Measurements from ENCODE around the gene KRT83.
"Not testable (repeated sequence)": the region's sequence is repeated elsewhere in the genome, so short reads cannot be mapped to it uniquely, and the experiment has no call there.

The KRT83 gene

DNA sequence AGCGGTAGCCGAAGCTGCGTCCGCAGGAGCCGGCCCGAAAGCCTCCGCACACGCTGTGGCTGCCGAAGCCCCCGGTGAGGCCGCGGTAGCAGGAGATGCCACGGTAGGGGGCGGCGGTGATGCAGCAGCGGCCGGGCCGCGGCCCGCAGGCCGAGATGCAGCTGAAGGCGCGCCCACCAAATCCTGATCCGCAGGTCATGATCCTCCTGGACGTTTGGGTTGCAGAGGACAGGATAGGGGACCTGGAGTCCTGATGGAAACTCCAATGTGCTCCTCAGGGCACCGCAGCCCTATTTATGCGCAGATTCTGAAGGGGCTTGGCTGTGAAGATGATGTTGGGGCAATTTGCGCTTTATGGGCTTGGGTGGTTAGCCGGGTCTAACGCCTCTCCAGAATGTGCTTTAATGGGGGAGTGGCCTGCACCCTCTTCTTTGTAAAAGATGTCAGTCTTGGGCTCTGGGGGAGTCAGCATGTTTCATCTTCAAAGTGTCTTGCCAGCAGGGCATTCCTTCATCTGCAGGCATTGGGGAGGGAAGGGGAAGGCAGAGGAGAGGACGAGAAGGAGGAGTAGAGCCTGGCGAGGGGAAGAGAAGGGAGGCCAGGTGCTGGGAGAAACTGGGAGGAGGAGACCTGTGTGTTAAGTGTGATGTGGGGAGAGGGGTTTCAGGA is 29.8 kb downstream of the KRT83 start, which contains the start of gene KRT81:
Gene KRT81, minus strand, starts transcription at position 268 of the 669 bp plus-strand sequence. Its CDS starts 69 bp downstream, at position 199.
- TF ChIP-seq, protein P1, sequence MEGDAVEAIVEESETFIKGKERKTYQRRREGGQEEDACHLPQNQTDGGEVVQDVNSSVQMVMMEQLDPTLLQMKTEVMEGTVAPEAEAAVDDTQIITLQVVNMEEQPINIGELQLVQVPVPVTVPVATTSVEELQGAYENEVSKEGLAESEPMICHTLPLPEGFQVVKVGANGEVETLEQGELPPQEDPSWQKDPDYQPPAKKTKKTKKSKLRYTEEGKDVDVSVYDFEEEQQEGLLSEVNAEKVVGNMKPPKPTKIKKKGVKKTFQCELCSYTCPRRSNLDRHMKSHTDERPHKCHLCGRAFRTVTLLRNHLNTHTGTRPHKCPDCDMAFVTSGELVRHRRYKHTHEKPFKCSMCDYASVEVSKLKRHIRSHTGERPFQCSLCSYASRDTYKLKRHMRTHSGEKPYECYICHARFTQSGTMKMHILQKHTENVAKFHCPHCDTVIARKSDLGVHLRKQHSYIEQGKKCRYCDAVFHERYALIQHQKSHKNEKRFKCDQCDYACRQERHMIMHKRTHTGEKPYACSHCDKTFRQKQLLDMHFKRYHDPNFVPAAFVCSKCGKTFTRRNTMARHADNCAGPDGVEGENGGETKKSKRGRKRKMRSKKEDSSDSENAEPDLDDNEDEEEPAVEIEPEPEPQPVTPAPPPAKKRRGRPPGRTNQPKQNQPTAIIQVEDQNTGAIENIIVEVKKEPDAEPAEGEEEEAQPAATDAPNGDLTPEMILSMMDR (IDR thresholded peaks at IDR 0.05; ENCODE audit: insufficient read depth, low read length, poor library complexity, severe bottlenecking) = no peak
- H2AFZ ChIP-seq (ENCODE audit: low read depth, low read length, severe bottlenecking) = no peak within 1 kb of the TSS

DNA sequence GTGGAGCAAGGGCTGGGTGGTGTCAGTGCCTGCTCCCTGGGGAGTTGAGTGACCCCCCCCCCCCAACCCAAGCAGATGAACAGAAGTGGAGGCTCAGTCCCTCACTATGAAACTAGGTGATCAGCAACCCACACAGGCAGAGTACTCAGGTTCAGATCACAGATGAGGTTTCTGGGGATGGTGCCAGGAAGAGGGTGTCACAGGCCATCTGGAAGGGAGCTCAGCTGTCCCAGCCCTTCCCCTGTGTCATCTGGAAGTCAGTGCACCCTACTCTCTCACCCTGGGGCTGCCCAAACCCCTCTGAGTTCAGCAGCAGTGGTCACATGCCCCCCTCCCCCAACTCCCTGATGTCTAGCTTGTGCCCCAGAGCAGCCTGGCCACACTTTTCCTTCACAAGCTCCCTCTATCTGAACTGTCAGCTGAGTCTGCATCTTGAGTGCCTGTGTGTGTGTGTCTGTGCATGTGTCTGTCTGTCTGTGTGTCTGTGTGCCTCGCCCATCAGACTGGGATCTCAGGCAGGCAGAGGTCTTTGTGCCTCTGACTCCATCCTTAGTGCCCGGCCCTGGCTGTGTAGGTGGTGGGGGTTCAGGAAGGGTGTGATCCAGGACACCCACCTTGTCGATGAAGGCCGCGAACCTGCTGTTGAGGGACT is 30.6 kb downstream of the KRT83 start:
- not testable (repeated sequence) for H3K4me2 ChIP-seq (ENCODE audit: low read depth, low read length, poor library complexity, severe bottlenecking); H3F3A ChIP-seq (ENCODE audit: insufficient read depth); H3K27ac ChIP-seq (ENCODE audit: low read depth, low read length); H3K9ac ChIP-seq (ENCODE audit: low read length); H2AFZ ChIP-seq (ENCODE audit: low read depth, low read length, severe bottlenecking); H3K79me2 ChIP-seq (ENCODE audit: insufficient read depth, low read length); H3K27me3 ChIP-seq (ENCODE audit: low read length); H3K9me2 ChIP-seq (replicated peaks; ENCODE audit: insufficient read depth, low read length); H3K9me3 ChIP-seq (ENCODE audit: insufficient read depth, low read length); H3K4me3 ChIP-seq (ENCODE audit: insufficient read depth, low read length, poor library complexity, severe bottlenecking); H3K36me3 ChIP-seq (ENCODE audit: low read length); H4K20me1 ChIP-seq (ENCODE audit: low read depth, low read length)

More for the DNA sequence above, 29.8 kb downstream of the KRT83 start, which contains the start of gene KRT81:
- Histone ChIP-seq H3K4me3 (ENCODE audit: insufficient read depth, low read length, poor library complexity, severe bottlenecking) (no peak within 1 kb of the TSS), H3K79me2 (ENCODE audit: insufficient read depth, low read length) (no peaks in the 10 kb centered on the region), H4K20me1 (ENCODE audit: low read depth, low read length) (no peaks in the 10 kb centered on the region), H3K36me3 (ENCODE audit: low read length) (no peaks in the 10 kb centered on the region), H3F3A (ENCODE audit: insufficient read depth) (no peaks in the 10 kb centered on the region), H3K27me3 (ENCODE audit: low read length) (no peaks in the 10 kb centered on the region), H3K4me2 (ENCODE audit: low read depth, low read length, poor library complexity, severe bottlenecking) (no peak within 1 kb of the TSS), H3K9ac (ENCODE audit: low read length) (no peak within 1 kb of the TSS), H3K9me3 (ENCODE audit: insufficient read depth, low read length) (no peaks in the 10 kb centered on the region), H3K27ac (ENCODE audit: low read depth, low read length) (no peak within 1 kb of the TSS), H3K9me2 (replicated peaks; ENCODE audit: insufficient read depth, low read length) (no peaks in the 10 kb centered on the region)

DNA sequence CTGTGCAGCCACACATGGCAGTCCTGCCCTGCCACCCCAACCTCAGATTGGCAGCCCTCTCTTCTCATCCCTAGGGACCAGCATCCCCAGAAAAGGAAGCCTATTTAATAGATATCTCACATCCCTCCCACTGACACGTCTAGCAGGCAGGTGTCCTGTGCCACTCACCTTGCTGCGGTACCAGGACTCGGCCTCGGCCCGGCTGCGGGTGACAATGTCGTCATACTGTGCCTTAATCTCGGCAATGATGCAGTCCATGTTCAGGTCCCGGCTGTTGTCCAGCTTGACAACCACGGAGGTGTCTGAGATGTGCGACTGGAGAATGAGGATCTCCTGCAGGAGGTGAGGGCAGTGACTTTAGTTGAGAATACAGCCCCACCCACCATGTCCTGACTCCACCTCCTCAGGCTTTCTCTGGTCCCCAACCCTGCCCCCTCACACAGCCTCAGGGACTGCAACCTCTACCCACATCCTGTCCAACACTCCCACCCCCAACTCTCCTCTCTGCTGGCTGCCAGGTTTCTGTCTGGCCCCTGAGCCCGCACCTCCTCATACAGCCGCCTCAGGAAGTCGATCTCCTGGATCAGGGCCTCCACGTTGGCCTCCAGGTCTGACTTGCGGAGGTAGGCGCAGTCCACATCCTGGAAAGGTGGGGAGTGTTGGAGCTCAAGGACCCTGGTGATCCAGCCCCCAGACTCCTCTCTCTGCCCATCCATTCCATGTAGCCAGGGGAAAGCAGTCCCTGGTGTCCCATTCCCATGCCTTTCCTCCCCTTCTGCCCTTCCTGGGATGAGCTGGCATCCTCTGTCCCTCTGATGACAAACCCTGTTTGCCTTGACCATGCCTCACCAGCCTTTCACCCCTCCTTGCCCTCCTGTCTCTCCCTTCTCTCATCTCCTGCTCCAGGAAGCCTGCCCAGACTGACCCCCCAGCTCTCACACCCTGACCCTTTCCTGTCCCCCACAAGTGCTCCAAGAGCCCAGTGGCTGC is 33.1 kb downstream of the KRT83 start:
- H4K20me1 ChIP-seq (ENCODE audit: low read depth, low read length); H3K4me2 ChIP-seq (ENCODE audit: low read depth, low read length, poor library complexity, severe bottlenecking); H3K27ac ChIP-seq (ENCODE audit: low read depth, low read length); H3F3A ChIP-seq (ENCODE audit: insufficient read depth); H3K79me2 ChIP-seq (ENCODE audit: insufficient read depth, low read length); H3K4me3 ChIP-seq (ENCODE audit: insufficient read depth, low read length, poor library complexity, severe bottlenecking); H3K9me3 ChIP-seq (ENCODE audit: insufficient read depth, low read length); H3K9ac ChIP-seq (ENCODE audit: low read length); H2AFZ ChIP-seq (ENCODE audit: low read depth, low read length, severe bottlenecking); H3K27me3 ChIP-seq (ENCODE audit: low read length); H3K9me2 ChIP-seq (replicated peaks; ENCODE audit: insufficient read depth, low read length); H3K36me3 ChIP-seq (ENCODE audit: low read length): not testable (repeated sequence)

DNA sequence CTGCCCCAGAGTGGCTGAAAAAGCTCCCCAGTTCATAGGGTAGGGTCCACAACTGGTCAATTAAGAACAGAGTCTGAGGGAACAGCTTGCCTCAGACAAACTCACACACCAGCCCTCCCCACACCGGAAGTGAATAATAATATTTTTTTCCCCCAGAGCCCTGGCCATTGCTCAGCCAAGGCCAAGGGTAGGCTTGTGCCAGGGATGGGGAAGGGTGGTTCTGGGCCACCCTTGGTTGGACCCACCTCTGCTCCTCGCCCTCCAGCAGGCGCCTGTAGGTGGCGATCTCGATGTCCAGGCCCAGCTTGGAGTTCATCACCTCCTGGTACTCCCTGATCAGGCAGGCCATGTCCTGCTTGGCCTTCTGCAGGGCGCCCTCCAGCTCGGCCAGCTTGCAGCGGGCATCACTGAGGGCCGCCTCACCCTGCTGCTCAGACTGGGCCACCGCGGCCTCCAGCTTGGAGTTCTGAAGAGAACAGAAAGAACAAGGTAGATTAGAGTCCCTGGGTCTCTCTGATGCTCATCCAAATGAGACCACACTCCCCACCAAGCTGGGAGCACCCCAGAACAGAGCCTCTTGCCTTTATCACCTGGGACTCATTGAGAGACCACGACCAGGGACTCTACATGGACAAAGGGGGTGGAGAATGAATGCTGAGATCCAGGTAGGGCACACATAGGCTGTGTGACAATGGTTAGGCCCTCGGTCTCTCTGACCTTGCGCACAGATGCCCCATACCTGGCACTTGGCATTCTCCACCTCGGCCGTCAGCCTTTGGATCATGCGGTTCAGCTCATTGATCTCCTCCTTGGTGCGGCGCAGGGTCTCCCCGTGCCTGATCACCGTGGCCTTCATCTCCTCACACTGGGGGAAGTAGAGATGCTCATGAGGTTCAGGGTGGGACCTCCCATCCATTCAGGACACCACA is 34.1 kb downstream of the KRT83 start:
- not testable (repeated sequence) for H2AFZ ChIP-seq (ENCODE audit: low read depth, low read length, severe bottlenecking); H3F3A ChIP-seq (ENCODE audit: insufficient read depth); H3K4me3 ChIP-seq (ENCODE audit: insufficient read depth, low read length, poor library complexity, severe bottlenecking); H3K4me2 ChIP-seq (ENCODE audit: low read depth, low read length, poor library complexity, severe bottlenecking); H3K27ac ChIP-seq (ENCODE audit: low read depth, low read length); H3K9me2 ChIP-seq (replicated peaks; ENCODE audit: insufficient read depth, low read length); H4K20me1 ChIP-seq (ENCODE audit: low read depth, low read length); H3K9me3 ChIP-seq (ENCODE audit: insufficient read depth, low read length); H3K9ac ChIP-seq (ENCODE audit: low read length); H3K36me3 ChIP-seq (ENCODE audit: low read length); H3K27me3 ChIP-seq (ENCODE audit: low read length); H3K79me2 ChIP-seq (ENCODE audit: insufficient read depth, low read length)
